Uterus (tissue), 4 donors: ENCODE measurements around the gene LDLRAD4. TPM values are rescaled to one million over a fixed set of nuclear protein-coding genes. Genes with fewer than 3 reads are reported as not detected.

Experiments used
- DNase-seq, 2 donors: peaks; one replicate each; pipeline ENCODE4 v3.0.0-alpha.2; 2019 to 2020
- H3K27ac ChIP-seq, 2 donors: fragments of 200-600 bp; sonication (generic); 1 replicate in 1 of 2; 2 replicates in 1 of 2; pipeline ENCODE4 v1.5.1; 2016 to 2018
- H3K27me3 ChIP-seq, 2 donors: fragments of 200-600 bp; sonication (generic); one replicate each; pipeline ENCODE4 v1.5.1; 2018 to 2019; ENCODE audit warnings: control low read depth in 1 of 2
- H3K36me3 ChIP-seq, 2 donors: fragments of 200-600 bp; sonication (generic); one replicate each; pipeline ENCODE4 v1.5.1; 2019; ENCODE audit warnings: control low read depth in 1 of 2
- H3K4me1 ChIP-seq, 2 donors: fragments of 200-600 bp; sonication (generic); one replicate each; pipeline ENCODE4 v1.5.1; 2018 to 2019; ENCODE audit warnings: control low read depth in 1 of 2
- H3K4me3 ChIP-seq, 2 donors: fragments of 200-600 bp; sonication (generic); 1 replicate in 1 of 2; 2 replicates in 1 of 2; pipeline ENCODE4 v1.5.1; 2018 to 2019; ENCODE audit warnings: mild to moderate bottlenecking in 1 of 2
- H3K9me3 ChIP-seq, 2 donors: fragments of 200-600 bp; sonication (generic); one replicate each; pipeline ENCODE4 v1.5.1; 2019; ENCODE audit warnings: control low read depth in 1 of 2
- POLR2A ChIP-seq, 2 donors: fragments of 450-650 bp; IDR thresholded peaks; one replicate each; pipeline ENCODE4 v1.6.1; 2016; ENCODE audit warnings: antibody characterized with exemption in 2 of 2, mild to moderate bottlenecking in 1 of 2, moderate library complexity in 1 of 2
- intact Hi-C: fragments of 100-400 bp; cut with DNase I; formaldehyde crosslinking; loops from one replicate; pipeline ENCODE4 v1.15.1; 2023; ENCODE audit warnings: low total_unique reads
- total RNA-seq, 4 donors: library from RNA; depleted of rRNA in 3 of 4; stranded (reverse); fragments of >200 nt in 3 of 4; gene quantifications; one replicate each; pipeline versions ENCODE4 v1.1.0 to v1.2.4, GENCODE V29; 2014 to 2023
- TF ChIP-seq, protein P1 (sequence below), 4 experiments: fragments of 200-600 bp in 2 of 4; fragments of 450-650 bp in 2 of 4; sonication (generic) in 2 of 4; IDR thresholded peaks; one replicate each; pipeline ENCODE4 v1.5.1; 2016 to 2019; ENCODE audit warnings: antibody characterized with exemption in 4 of 4, mild to moderate bottlenecking in 2 of 4, moderate library complexity in 1 of 4
- donor health status: DM: yes; HTN: yes; CAD: no.

Gene LDLRAD4
- total RNA-seq, 4 donors from 2014 or later, result 23.8 to 82.2 (median 39.3) TPM

DNA sequence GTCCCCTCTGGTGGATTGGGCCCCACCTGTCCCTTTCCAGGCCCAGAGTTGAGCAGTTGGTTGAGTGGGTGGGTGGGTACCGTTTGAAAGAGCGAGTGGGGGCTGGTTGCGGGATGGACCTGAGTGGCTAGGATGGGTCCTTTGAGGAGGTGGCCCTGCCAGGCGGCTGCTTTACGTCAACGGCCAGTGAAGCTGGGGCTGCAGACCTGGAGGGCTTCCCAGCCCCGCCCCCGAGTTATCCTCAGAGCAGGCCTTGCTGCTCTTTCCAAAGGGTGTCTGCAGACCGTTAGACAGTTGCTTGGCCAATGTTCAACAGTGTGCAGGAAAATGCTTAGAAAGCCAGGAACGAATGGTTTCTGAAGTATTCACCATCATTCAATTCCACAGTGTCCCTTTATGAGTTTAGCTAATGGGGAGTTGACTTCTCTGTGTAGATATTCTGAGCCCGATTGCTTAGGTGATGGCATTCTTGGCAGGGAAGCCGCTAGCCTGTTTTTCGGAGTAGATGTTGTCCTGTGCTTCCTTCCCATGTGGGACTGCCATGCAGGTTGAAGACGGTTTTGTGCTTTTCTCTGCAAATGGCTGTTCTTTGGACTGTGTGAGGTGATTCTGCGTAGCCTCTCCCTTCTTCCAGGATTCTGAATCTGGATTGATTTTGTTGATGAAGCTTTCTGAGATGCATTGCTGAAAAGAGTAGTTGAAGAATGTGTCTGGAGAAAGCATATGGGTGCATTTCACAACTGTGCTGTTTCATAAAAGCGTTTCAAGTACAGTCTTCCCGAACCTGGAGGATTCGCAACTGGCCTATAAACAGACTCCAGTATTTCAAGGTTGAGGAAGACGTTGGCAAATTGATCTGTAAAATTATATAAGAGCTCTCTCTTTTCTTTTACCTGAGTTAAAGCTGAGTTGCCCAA is 45.8 kb downstream of the LDLRAD4 start:
- DNase-seq, result peak in 1 of 2 donors; percentile 65
- Histone ChIP-seq H3K9me3 (no peaks in the 10 kb centered on the region), H3K27me3 (no peaks in the 10 kb centered on the region), H3K4me1 (peaks cover 0 to 39% of the 10 kb centered on the region in 2 donors), H3K27ac (no peak overlapping the region), H3K36me3 (no peaks in the 10 kb centered on the region), H3K4me3 (no peak overlapping the region)
- intact Hi-C loops, result no loop called here
- TF ChIP-seq POLR2A (IDR thresholded peaks at IDR 0.05), result no peak
- TF ChIP-seq, protein P1, sequence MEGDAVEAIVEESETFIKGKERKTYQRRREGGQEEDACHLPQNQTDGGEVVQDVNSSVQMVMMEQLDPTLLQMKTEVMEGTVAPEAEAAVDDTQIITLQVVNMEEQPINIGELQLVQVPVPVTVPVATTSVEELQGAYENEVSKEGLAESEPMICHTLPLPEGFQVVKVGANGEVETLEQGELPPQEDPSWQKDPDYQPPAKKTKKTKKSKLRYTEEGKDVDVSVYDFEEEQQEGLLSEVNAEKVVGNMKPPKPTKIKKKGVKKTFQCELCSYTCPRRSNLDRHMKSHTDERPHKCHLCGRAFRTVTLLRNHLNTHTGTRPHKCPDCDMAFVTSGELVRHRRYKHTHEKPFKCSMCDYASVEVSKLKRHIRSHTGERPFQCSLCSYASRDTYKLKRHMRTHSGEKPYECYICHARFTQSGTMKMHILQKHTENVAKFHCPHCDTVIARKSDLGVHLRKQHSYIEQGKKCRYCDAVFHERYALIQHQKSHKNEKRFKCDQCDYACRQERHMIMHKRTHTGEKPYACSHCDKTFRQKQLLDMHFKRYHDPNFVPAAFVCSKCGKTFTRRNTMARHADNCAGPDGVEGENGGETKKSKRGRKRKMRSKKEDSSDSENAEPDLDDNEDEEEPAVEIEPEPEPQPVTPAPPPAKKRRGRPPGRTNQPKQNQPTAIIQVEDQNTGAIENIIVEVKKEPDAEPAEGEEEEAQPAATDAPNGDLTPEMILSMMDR (IDR thresholded peaks at IDR 0.05), result no peak

DNA sequence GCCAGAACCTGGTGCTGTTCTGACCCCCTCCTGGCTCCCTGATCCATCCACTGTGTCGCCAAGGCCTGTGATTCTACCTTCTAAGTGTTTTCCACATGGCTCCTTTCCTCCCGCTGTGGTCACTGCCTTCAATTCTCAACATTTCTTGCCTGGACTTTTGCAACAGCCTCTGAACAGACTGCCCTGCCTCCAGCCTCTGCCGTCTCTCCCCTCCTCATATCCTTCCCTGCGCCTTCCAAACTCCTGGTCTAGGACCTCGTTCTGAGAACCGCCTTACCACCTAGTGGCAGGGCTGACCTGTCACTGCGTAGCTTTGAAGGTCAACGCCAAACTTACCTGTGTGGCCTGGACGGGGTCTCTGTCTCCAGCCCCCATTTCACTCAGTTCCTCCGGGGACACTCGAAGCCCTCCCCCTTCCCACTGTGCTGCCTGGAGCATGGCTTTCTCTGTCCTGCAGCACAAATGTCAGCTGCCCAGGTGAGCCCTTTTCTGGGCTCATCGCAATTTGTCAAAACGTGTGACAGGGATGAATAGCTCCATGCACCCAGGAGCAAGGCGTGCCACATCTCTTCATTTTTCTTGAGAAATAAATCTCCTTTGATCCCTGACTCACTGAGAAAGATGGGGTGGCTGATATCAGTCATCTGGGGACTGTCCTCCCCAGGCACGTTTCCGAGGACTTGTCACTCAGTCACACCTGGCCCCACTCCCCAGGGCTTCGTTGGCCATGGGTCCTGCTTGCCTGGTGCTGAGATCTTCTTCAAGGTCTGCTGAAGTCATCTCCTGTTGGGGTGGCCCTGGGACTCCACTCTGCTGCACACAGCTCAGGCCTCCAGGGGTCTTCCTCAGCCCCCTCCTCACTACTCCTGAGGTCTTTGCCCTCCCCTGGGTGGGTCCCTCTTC is 46.7 kb downstream of the LDLRAD4 start:
- Histone ChIP-seq H3K4me3 (no peak overlapping the region), H3K27ac (no peak overlapping the region), H3K4me1 (peaks cover 3 to 40% of the 10 kb centered on the region in 2 donors), H3K27me3 (no peaks in the 10 kb centered on the region), H3K36me3 (no peaks in the 10 kb centered on the region), H3K9me3 (no peaks in the 10 kb centered on the region)
- DNase-seq, result no peak
- intact Hi-C loops, result no loop called here
- TF ChIP-seq, protein P1 (IDR thresholded peaks at IDR 0.05), result no peak
- no peak for TF ChIP-seq POLR2A (IDR thresholded peaks at IDR 0.05)

DNA sequence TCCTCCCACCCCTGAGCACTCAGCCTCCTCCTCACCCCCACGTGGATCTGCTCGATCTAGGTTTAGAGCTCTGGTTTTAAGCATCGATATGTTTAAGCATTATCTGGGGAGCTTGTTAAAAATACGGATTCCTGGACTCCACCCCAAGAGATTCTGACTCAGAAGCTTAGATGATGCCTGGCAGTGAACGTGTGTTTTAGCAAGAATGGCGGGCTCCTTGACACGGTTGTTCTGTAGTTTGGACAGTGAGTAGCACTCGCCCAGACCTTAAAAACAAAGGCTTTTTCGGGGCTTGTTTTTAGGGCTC is 47.3 kb downstream of the LDLRAD4 start:
- no peaks in the 10 kb centered on the region for H3K36me3 ChIP-seq
- peak overlapping the region in 1 of 2 donors; percentile 30 for H3K27ac ChIP-seq
- no peaks in the 10 kb centered on the region for H3K9me3 ChIP-seq
- intact Hi-C loops, result no loop called here
- TF ChIP-seq POLR2A (IDR thresholded peaks at IDR 0.05), result no peak
- TF ChIP-seq, protein P1 (IDR thresholded peaks at IDR 0.05), result no peak
- no peak overlapping the region for H3K4me3 ChIP-seq
- DNase-seq, result no peak
- H3K4me1 ChIP-seq, result peaks cover 3 to 34% of the 10 kb centered on the region in 2 donors
- no peaks in the 10 kb centered on the region for H3K27me3 ChIP-seq

DNA sequence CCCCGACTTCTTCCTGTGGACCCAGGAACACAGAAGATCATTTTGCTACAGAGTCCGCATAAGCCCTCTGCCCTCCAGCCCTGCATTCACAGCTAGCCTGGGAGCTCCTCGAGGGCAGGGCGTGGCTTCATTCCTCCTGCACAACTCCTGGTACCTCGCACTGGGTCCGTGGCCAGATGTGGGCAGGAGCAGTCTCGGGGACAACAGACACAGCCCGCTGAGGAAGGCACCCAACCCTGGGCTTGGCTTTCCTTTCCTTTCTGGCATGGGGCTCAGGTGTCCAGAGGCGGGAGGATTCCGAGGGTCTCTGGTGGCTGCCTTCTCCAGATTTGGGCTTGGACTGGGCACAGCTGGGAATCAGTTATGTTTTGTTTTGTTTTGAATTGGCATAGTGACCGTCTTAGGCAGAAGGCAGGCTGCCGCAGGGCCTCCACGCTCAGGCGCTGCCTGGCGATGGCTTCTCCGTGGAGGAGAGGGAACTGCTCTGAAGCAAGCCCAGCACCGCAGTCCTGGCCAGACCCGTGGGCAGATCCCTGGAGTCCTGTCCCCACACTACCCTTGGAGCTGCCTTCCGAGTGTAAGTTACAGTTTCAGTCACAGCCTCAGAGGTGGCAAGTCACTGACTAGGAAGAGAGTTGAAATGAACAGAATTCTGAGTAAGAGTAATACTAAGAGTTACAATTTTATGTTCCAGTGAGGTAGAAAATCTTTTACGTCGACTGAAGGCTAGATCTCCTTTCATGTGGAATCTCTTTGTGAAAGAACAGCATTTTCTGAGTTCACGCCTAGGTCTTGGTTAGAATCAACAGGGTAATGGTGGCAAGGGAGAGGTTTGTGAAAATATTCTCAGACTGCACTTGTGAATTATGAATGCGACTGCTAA is 47.9 kb downstream of the LDLRAD4 start:
- Histone ChIP-seq H3K27me3 (no peaks in the 10 kb centered on the region), H3K9me3 (no peaks in the 10 kb centered on the region), H3K27ac (peak overlapping the region; percentile 30 to 36), H3K4me1 (peaks cover 3 to 29% of the 10 kb centered on the region in 2 donors), H3K4me3 (no peak overlapping the region), H3K36me3 (no peaks in the 10 kb centered on the region)
- intact Hi-C loops, result no loop called here
- peak in 1 of 2 donors; percentile 37 for DNase-seq
- TF ChIP-seq, protein P1 (IDR thresholded peaks at IDR 0.05), result no peak
- TF ChIP-seq POLR2A (IDR thresholded peaks at IDR 0.05), result no peak
